HepG2 (cell line): ENCODE results near the gene FAM228B. TPM values are rescaled to one million over a fixed set of nuclear protein-coding genes. Genes with fewer than 3 reads are reported as not detected.

Source experiments
- AHR ChIP-seq: IDR thresholded peaks from 2 replicates; pipeline ENCODE4 v1.6.1; 2018; ENCODE audit warnings: missing genetic modification reagents, missing compliant biosample characterization
- CBX5 ChIP-seq: sonication (generic); formaldehyde crosslinking; IDR thresholded peaks from 2 replicates; pipeline ENCODE4 v1.4.0; 2020; ENCODE audit warnings: missing genetic modification reagents, borderline replicate concordance
- CCDC6 ChIP-seq: sonication (generic); formaldehyde crosslinking; IDR thresholded peaks from 2 replicates; pipeline ENCODE4 v1.8.1; 2022; ENCODE audit warnings: mild to moderate bottlenecking, missing genetic modification reagents, moderate library complexity
- CEBPG ChIP-seq: IDR thresholded peaks from 2 replicates; pipeline ENCODE4 v1.6.1; 2016
- LCORL ChIP-seq, 2 experiments: fragments of 450-650 bp in 1 of 2; sonication (generic) in 1 of 2; formaldehyde crosslinking in 1 of 2; IDR thresholded peaks; 2 replicates each; pipeline versions ENCODE4 v1.5.0 to v1.6.1; 2017 to 2020; ENCODE audit warnings: antibody characterized with exemption in 1 of 2, missing genetic modification reagents in 1 of 2
- MATR3 ChIP-seq: sonication (generic); formaldehyde crosslinking; IDR thresholded peaks from 2 replicates; pipeline ENCODE4 v1.4.0; 2020; ENCODE audit warnings: missing genetic modification reagents
- SMC3 ChIP-seq: IDR thresholded peaks from 2 replicates; pipeline ENCODE4 v1.6.1; 2011; ENCODE audit warnings: low read length, improper control_type of control experiment
- TARDBP ChIP-seq: sonication (generic); formaldehyde crosslinking; IDR thresholded peaks from 2 replicates; pipeline ENCODE4 v1.8.0; 2022; ENCODE audit warnings: mild to moderate bottlenecking, missing genetic modification reagents
- TBX2 ChIP-seq: sonication (generic); formaldehyde crosslinking; IDR thresholded peaks from 2 replicates; pipeline ENCODE4 v1.5.0; 2020; ENCODE audit warnings: missing genetic modification reagents, mild to moderate bottlenecking, borderline replicate concordance
- ZFP62 ChIP-seq: sonication (generic); formaldehyde crosslinking; IDR thresholded peaks from 2 replicates; pipeline ENCODE4 v1.4.0; 2020; ENCODE audit warnings: missing genetic modification reagents
- ZMYM4 ChIP-seq: sonication (generic); formaldehyde crosslinking; IDR thresholded peaks from 2 replicates; pipeline ENCODE4 v1.8.1; 2023; ENCODE audit warnings: mild to moderate bottlenecking, missing genetic modification reagents
- ZNF296 ChIP-seq: sonication (generic); formaldehyde crosslinking; conservative IDR thresholded peaks from 2 replicates; pipeline ENCODE4 v1.5.0; 2020; ENCODE audit warnings: mild to moderate bottlenecking, missing genetic modification reagents
- ZNF350 ChIP-seq: sonication (generic); formaldehyde crosslinking; IDR thresholded peaks from 2 replicates; pipeline ENCODE4 v1.4.0; 2020; ENCODE audit warnings: mild to moderate bottlenecking, low read depth, missing genetic modification reagents, borderline replicate concordance
- ZNF629 ChIP-seq: sonication (generic); formaldehyde crosslinking; conservative IDR thresholded peaks from 2 replicates; pipeline ENCODE4 v1.5.0; 2020; ENCODE audit warnings: missing genetic modification reagents
- ZSCAN31 ChIP-seq: sonication (generic); formaldehyde crosslinking; IDR thresholded peaks from 2 replicates; pipeline ENCODE4 v1.5.0; 2020; ENCODE audit warnings: low read depth, mild to moderate bottlenecking, missing genetic modification reagents
- polyA plus RNA-seq, 8 experiments: library from polyadenylated mRNA; depleted of rRNA in 3 of 8; stranded (reverse) in 7 of 8; unstranded in 1 of 8; fragments of >200 nt; fragmentation: Illumina TruSeq in 4 of 8; extraction: Trizol in 4 of 8; gene quantifications; 2 replicates each; pipeline versions ENCODE4 v1.2.1 to v1.2.3, GENCODE V29; 2011 to 2016; ENCODE audit warnings: low read depth in 4 of 8, missing spikeins in 1 of 8, mixed read lengths in 1 of 8; ENCODE audit not compliant: insufficient read depth in 1 of 8
- total RNA-seq, 5 experiments: library from RNA; depleted of rRNA; stranded (reverse); fragments of >200 nt; fragmentation: Illumina TruSeq; extraction: Trizol; gene quantifications; 2 replicates each; pipeline ENCODE4 v1.2.3, GENCODE V29; 2016; ENCODE audit warnings: low read depth in 1 of 5
- TF ChIP-seq, protein P1 (sequence below): sonication (generic); formaldehyde crosslinking; IDR thresholded peaks from 2 replicates; pipeline ENCODE4 v1.4.0; 2020; ENCODE audit warnings: mild to moderate bottlenecking, missing genetic modification reagents
- TF ChIP-seq, protein P2 (sequence below): sonication (generic); formaldehyde crosslinking; IDR thresholded peaks from 2 replicates; pipeline ENCODE4 v1.4.0; 2020; ENCODE audit warnings: missing genetic modification reagents
- TF ChIP-seq, protein P3 (sequence below): sonication (generic); formaldehyde crosslinking; IDR thresholded peaks from 2 replicates; pipeline ENCODE4 v1.4.0; 2020; ENCODE audit warnings: missing genetic modification reagents

The FAM228B gene
- total and polyA plus RNA-seq, 2 of the 13 experiments (the other 11 are each of a cell fraction or from before 2014, with no cell fraction given): 0.79 to 1.1 TPM

DNA sequence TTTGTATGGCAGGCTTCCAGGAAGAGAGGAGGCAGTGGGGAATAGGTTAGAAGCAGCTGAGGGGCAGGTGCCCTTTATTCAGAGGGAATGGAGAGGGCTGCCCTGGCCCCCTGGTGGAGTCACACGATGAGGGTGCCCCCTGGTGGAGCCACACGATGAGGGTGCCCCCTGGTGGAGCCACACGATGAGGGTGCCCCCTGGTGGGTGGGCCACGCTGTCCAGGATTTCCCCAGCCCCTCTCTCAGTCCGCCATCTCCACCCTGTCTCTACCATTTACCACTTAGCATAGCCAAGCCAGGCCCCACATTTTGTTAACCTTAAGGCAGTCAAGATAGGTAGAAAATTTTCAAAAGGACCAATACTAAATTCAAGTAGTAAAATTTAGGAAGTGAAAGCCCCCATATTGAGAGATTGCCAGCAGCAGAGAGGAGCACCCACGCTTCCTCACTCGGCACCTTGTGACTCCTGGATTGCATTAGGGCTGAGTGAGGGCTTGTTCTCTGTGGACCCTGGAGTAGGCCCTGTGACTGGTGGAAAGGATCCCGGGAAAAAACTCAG lies 41.2 kb downstream of the FAM228B start (continued):
- TF ChIP-seq, protein P1, sequence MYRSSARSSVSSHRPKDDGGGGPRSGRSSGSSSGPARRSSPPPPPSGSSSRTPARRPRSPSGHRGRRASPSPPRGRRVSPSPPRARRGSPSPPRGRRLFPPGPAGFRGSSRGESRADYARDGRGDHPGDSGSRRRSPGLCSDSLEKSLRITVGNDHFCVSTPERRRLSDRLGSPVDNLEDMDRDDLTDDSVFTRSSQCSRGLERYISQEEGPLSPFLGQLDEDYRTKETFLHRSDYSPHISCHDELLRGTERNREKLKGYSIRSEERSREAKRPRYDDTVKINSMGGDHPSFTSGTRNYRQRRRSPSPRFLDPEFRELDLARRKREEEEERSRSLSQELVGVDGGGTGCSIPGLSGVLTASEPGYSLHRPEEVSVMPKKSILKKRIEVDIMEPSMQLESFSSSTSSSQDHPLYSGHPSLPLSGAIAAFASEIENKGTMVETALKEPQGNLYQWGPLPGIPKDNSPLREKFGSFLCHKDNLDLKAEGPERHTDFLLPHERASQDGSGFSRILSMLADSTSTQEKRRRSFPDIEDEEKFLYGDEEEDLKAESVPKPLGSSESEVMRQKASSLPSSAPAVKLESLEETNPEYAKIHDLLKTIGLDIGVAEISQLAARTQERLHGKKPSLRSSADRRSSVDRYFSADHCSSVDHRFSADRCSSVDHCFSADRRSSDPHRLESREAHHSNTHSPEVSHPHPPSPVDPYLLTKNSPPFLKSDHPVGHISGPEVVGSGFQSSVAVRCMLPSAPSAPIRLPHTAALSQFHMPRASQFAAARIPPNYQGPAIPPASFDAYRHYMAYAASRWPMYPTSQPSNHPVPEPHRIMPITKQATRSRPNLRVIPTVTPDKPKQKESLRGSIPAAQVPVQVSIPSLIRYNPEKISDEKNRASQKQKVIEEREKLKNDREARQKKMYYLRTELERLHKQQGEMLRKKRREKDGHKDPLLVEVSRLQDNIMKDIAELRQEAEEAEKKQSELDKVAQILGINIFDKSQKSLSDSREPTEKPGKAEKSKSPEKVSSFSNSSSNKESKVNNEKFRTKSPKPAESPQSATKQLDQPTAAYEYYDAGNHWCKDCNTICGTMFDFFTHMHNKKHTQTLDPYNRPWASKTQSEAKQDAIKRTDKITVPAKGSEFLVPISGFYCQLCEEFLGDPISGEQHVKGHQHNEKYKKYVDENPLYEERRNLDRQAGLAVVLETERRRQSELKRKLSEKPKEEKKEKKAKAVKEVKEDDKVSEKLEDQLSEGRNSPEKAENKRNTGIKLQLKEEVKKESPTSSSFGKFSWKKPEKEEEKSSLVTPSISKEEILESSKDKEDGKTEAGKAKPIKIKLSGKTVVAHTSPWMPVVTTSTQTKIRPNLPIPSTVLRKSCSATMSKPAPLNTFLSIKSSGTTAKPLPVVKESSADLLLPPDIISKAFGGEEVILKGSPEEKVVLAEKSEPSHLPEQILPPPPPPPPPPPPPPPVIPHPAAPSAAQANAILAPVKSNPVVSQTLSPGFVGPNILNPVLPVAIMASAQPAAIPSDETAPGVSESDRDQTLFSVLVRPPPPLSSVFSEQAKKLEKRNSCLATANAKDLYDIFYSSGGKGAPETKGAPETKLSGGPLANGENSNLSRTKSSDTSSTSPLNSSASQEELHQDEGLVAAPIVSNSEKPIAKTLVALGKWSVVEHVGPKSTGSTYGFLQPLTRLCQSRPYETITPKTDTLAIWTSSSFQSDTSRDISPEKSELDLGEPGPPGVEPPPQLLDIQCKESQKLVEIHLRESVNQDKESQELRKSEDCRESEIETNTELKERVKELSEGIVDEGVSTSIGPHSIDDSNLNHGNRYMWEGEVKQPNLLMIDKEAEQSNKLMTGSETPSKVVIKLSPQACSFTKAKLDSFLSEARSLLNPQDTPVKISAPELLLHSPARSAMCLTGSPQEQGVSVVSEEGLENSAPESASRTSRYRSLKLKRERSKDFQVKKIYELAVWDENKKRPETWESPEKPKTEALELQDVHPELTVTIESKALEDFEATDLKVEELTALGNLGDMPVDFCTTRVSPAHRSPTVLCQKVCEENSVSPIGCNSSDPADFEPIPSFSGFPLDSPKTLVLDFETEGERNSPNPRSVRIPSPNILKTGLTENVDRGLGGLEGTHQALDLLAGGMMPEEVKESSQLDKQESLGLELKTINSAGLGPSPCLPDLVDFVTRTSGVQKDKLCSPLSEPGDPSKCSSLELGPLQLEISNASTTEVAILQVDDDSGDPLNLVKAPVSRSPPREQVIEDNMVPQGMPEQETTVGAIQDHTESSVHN (CRISPR knock-in tag): no peak
- TF ChIP-seq LCORL (IDR thresholded peaks at IDR 0.05) (no peak), LCORL (CRISPR knock-in tag; IDR thresholded peaks at IDR 0.05) (0 out of 2 replicates have a peak, but pooled peaks have one; percentile 30), TBX2 (0 out of 2 replicates have a peak, but pooled peaks have one; percentile 29), TARDBP (CRISPR knock-in tag) (peak; percentile 52; the same call in 1 of the 2 replicates), CEBPG (CRISPR knock-in tag) (0 out of 2 replicates have a peak, but pooled peaks have one; percentile 19), MATR3 (CRISPR knock-in tag) (no peak), AHR (CRISPR knock-in tag) (0 out of 2 replicates have a peak, but pooled peaks have one; percentile 15), ZNF296 (no peak), ZNF629 (no peak), CCDC6 (CRISPR knock-in tag) (peak; percentile 77; the same call in 1 of the 2 replicates), ZFP62 (CRISPR knock-in tag) (no peak), ZSCAN31 (CRISPR knock-in tag) (no peak), SMC3 (peak; percentile 85), CBX5 (CRISPR knock-in tag) (0 out of 2 replicates have a peak, but pooled peaks have one; percentile 33), ZMYM4 (CRISPR knock-in tag) (peak; percentile 72; the same call in 1 of the 2 replicates), ZNF350 (CRISPR knock-in tag) (no peak)
- TF ChIP-seq, protein P2, sequence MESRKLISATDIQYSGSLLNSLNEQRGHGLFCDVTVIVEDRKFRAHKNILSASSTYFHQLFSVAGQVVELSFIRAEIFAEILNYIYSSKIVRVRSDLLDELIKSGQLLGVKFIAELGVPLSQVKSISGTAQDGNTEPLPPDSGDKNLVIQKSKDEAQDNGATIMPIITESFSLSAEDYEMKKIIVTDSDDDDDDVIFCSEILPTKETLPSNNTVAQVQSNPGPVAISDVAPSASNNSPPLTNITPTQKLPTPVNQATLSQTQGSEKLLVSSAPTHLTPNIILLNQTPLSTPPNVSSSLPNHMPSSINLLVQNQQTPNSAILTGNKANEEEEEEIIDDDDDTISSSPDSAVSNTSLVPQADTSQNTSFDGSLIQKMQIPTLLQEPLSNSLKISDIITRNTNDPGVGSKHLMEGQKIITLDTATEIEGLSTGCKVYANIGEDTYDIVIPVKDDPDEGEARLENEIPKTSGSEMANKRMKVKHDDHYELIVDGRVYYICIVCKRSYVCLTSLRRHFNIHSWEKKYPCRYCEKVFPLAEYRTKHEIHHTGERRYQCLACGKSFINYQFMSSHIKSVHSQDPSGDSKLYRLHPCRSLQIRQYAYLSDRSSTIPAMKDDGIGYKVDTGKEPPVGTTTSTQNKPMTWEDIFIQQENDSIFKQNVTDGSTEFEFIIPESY: peak; percentile 46; the same call in 1 of the 2 replicates
- TF ChIP-seq, protein P3, sequence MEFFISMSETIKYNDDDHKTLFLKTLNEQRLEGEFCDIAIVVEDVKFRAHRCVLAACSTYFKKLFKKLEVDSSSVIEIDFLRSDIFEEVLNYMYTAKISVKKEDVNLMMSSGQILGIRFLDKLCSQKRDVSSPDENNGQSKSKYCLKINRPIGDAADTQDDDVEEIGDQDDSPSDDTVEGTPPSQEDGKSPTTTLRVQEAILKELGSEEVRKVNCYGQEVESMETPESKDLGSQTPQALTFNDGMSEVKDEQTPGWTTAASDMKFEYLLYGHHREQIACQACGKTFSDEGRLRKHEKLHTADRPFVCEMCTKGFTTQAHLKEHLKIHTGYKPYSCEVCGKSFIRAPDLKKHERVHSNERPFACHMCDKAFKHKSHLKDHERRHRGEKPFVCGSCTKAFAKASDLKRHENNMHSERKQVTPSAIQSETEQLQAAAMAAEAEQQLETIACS (CRISPR knock-in tag): 0 out of 2 replicates have a peak, but pooled peaks have one; percentile 34
